ENCODE results near the gene VMO1. TPM values are rescaled to one million over a fixed set of nuclear protein-coding genes. Genes with fewer than 3 reads are reported as not detected.

VMO1 gene
- total and polyA plus RNA-seq, 9 of the 15 experiments (the other 6 are each of a cell fraction or from before 2014, with no cell fraction given) = 0.31 TPM; not detected in 8

DNA sequence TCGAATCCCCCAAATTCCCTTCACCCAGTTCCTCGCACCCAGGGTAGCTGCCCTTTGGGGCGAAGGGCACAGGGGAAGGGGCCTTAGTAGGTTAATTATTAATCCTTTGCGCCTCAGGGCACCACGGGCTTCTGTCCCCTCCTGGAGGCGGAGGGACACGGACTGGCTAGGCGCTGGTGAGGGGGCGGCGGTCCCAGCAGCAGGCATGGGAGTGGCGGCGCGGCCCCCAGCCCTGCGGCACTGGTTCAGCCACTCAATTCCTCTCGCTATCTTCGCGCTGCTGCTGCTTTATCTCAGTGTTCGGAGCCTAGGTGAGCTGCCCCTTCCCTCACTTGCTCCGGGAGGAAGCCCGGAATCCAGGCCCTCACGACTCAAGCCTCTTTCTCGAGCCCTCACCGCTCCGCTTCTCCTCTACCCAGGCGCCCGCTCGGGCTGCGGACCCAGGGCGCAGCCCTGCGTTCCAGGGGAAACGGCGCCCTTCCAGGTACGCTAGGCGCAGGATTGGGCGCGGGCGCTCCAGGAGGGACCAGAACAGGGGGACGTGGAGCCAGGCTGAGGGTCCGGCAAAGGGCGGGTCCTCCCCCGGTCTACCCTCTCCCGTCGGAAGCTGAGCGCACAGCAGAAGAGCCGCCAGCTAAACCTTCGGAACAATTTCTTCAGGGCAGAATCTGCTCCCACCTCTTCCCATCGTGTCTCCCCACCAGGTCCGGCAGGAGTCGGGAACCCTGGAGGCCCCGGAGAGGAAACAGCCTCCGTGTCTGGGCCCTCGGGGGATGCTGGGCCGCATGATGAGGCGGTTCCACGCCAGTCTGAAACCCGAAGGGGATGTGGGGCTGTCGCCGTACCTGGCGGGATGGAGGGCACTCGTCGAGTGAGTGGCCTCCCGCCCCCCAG lies 2.9 kb upstream of the VMO1 start, which contains the start of gene GLTPD2:
TSS of gene GLTPD2 (plus strand) at position 158 of the 894 bp plus-strand sequence. CDS start at position 206, 48 bp downstream.
- POLR2A ChIA-PET = interaction anchor here (0.6 to 1.5 kb wide), 7 partner anchors 10 to 86 kb away, joined by 3 to 7 read pairs (median 4); partner anchors contain the start of gene ARRB2

More for the DNA sequence above, 2.9 kb upstream of the VMO1 start, which contains the start of gene GLTPD2:
- CTCF ChIA-PET (ENCODE audit: low intra/inter-chr PET ratio) = interaction anchor here (0.6 to 2.9 kb wide), 3 partner anchors 57 to 378 kb away, joined by 3 to 13 read pairs (median 6); partner anchors contain the start of gene ARRB2
- Histone ChIP-seq H3K4me3 (peak within 1 kb of the TSS; percentile 60), H4K20me1 (replicated peaks; ENCODE audit: control insufficient read depth, insufficient read depth, low read length) (no peaks in the 10 kb centered on the region), H3K79me2 (ENCODE audit: control insufficient read depth, insufficient read depth, low read length) (peaks cover 6% of the 10 kb centered on the region; the same call in 2 of the 3 replicates), H3K4me2 (ENCODE audit: insufficient read depth, low read length) (peak within 1 kb of the TSS; percentile 86), H3K9me1 (ENCODE audit: control insufficient read depth, insufficient read depth, low read length) (no peaks in the 10 kb centered on the region), H3K9ac (ENCODE audit: insufficient read depth in 1 of 2, low read depth in 2 of 2, low read length in 2 of 2) (peak within 1 kb of the TSS; percentile 69 to 93), H3K27me3 (ENCODE audit: control insufficient read depth in 2 of 2, insufficient read depth in 2 of 2, low read length in 2 of 2) (peaks cover 3 to 11% of the 10 kb centered on the region in 2 experiments; a peak in 3 of 5 replicates), H3K4me1 (replicated peaks in 1 of 2; ENCODE audit: control insufficient read depth in 2 of 2, insufficient read depth in 2 of 2, low read length in 2 of 2) (peaks cover 0 to 31% of the 10 kb centered on the region in 2 experiments; a peak in 2 of 5 replicates), H3K36me3 (ENCODE audit: control insufficient read depth, insufficient read depth, low read length) (no peaks in the 10 kb centered on the region), H2AFZ (ENCODE audit: low read depth, low read length) (peak within 1 kb of the TSS; percentile 94), H3K27ac (ENCODE audit: extremely low read depth, low read depth, low read length) (peak within 1 kb of the TSS; percentile 82; the same call in 2 of the 3 replicates), H3K9me3 (replicated peaks; ENCODE audit: control insufficient read depth, insufficient read depth, low read depth, low read length) (no peaks in the 10 kb centered on the region)
- in situ Hi-C loops (cut with MboI) = no loop called here
- ATAC-seq = no peak
- TF ChIP-seq STAG1 (CRISPR knock-in tag; IDR thresholded peaks at IDR 0.05; ENCODE audit: borderline replicate concordance) (no peak), PHF20 (IDR thresholded peaks at IDR 0.05; ENCODE audit: partially characterized antibody) (no peak), POLR2AphosphoS2 (IDR thresholded peaks at IDR 0.05; ENCODE audit: low read length) (no peak), ZBTB7A (IDR thresholded peaks at IDR 0.05; ENCODE audit: borderline replicate concordance, control insufficient read depth, low read depth, low read length) (0 out of 2 replicates have a peak, but pooled peaks have one; percentile 31), RBM14 (IDR thresholded peaks at IDR 0.05; ENCODE audit: borderline replicate concordance, insufficient read depth, low read depth, low read length) (0 out of 2 replicates have a peak, but pooled peaks have one; percentile 6)
- TF ChIP-seq, protein P1, sequence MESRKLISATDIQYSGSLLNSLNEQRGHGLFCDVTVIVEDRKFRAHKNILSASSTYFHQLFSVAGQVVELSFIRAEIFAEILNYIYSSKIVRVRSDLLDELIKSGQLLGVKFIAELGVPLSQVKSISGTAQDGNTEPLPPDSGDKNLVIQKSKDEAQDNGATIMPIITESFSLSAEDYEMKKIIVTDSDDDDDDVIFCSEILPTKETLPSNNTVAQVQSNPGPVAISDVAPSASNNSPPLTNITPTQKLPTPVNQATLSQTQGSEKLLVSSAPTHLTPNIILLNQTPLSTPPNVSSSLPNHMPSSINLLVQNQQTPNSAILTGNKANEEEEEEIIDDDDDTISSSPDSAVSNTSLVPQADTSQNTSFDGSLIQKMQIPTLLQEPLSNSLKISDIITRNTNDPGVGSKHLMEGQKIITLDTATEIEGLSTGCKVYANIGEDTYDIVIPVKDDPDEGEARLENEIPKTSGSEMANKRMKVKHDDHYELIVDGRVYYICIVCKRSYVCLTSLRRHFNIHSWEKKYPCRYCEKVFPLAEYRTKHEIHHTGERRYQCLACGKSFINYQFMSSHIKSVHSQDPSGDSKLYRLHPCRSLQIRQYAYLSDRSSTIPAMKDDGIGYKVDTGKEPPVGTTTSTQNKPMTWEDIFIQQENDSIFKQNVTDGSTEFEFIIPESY (CRISPR knock-in tag; IDR thresholded peaks at IDR 0.05) = peak; percentile 78
- WGBS (ENCODE audit: insufficient coverage, low coverage, missing lambda C conversion rate) = 63% methylated on average over 14 of the region's 62 CpGs
- DNase-seq (ENCODE audit: extremely low read depth in 1 of 4, low spot score in 3 of 4) = no peak
- intact Hi-C loops (cut with micrococcal nuclease) = no loop called here
- BruUV-seq (replicated peaks) = TSS peak; percentile 81
- no peak for FAIRE-seq
